SJSA1 (cell line): ENCODE data around the gene TPK1. TPM values are rescaled to one million over a fixed set of nuclear protein-coding genes. Genes with fewer than 3 reads are reported as not detected.

Source experiments
- DNase-seq, 2 experiments: peaks; one replicate each; pipeline ENCODE4 v3.0.0-alpha.2; 2015 to 2020; ENCODE audit warnings: low spot score in 2 of 2, low read depth in 1 of 2
- H3K27ac ChIP-seq: fragments of 250-450 bp; sonication (Bioruptor Pico); 2 replicates; pipeline ENCODE4 v1.5.1; 2020; ENCODE audit warnings: mild to moderate bottlenecking, moderate library complexity
- H3K27me3 ChIP-seq: fragments of 250-450 bp; sonication (Bioruptor Pico); replicated peaks from 2 replicates; pipeline ENCODE4 v1.5.1; 2020; ENCODE audit warnings: mild to moderate bottlenecking, moderate library complexity
- H3K36me3 ChIP-seq: fragments of 250-450 bp; sonication (Bioruptor Pico); 2 replicates; pipeline ENCODE4 v1.5.1; 2020; ENCODE audit warnings: mild to moderate bottlenecking
- H3K4me1 ChIP-seq: fragments of 250-450 bp; sonication (Bioruptor Pico); replicated peaks from 2 replicates; pipeline ENCODE4 v1.6.1; 2021; ENCODE audit warnings: mild to moderate bottlenecking
- H3K4me3 ChIP-seq: fragments of 250-450 bp; sonication (Bioruptor Pico); 2 replicates; pipeline ENCODE4 v1.5.1; 2020; ENCODE audit warnings: mild to moderate bottlenecking
- H3K9me3 ChIP-seq: fragments of 250-450 bp; sonication (Bioruptor Pico); replicated peaks from 2 replicates; pipeline ENCODE4 v1.5.1; 2020; ENCODE audit warnings: mild to moderate bottlenecking
- total RNA-seq: library from RNA; depleted of rRNA; stranded (reverse); fragments of >200 nt; shearing (Covaris generic); gene quantifications from 2 replicates; pipeline ENCODE4 v1.2.3, GENCODE V29; 2014

The TPK1 gene
- total RNA-seq, 1 experiment from 2014 or later = 4.4 TPM

GRCh38 chr7:144497282-144497681, 338.6 kb downstream of the TPK1 start:
- Histone ChIP-seq H3K4me1 (no peaks in the 10 kb centered on the region), H3K9me3 (no peaks in the 10 kb centered on the region), H3K27ac (no peak overlapping the region), H3K27me3 (no peaks in the 10 kb centered on the region), H3K36me3 (no peaks in the 10 kb centered on the region), H3K4me3 (no peak overlapping the region)
- no peak for DNase-seq

DNA sequence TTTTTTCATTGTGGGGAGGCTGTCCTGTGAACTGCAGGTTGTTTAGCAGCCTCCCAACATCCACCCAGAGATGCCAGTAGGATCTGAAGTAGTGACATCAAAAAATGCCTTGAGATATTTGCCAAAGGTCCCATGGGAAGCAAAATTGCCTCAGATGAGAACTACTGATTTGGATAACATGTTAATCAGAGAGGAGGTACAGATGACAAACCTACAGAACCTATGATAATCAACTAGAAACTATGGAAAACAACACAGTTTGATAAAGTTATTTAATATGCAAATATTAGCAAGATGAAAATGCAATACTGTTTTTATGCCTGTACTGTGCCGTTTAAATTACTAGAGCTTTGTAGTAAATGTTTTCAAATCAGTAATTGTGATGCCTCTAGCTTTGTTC, 341.5 kb downstream of the TPK1 start:
- Histone ChIP-seq H3K27me3 (no peaks in the 10 kb centered on the region), H3K36me3 (no peaks in the 10 kb centered on the region), H3K4me3 (no peak overlapping the region), H3K4me1 (no peaks in the 10 kb centered on the region), H3K27ac (no peak overlapping the region), H3K9me3 (no peaks in the 10 kb centered on the region)
- DNase-seq = no peak

DNA sequence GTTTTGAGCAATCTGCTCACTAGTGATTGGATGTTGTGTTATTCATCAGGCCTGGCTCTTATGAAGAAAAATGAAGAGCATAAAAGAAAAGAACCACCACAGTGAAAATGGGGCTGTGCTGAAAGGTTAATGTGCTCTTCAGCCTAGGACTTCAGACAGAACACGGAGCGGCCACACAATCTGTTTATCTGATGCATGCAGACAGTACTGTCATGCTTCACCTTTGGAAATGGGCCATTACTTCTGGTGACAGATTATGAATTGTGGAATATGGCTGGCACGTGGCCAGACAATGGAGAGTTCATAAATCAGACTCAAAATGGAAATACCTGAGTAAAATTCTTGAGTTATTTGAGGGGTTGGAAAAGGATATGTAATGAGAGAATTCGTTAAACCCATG, 346.3 kb downstream of the TPK1 start:
- Histone ChIP-seq H3K27me3 (no peaks in the 10 kb centered on the region), H3K36me3 (no peaks in the 10 kb centered on the region)
- DNase-seq = no peak

GRCh38 chr7:144488977-144489376, 346.9 kb downstream of the TPK1 start:
- Histone ChIP-seq H3K27ac (no peak overlapping the region), H3K9me3 (no peaks in the 10 kb centered on the region), H3K27me3 (no peaks in the 10 kb centered on the region), H3K4me3 (no peak overlapping the region), H3K4me1 (no peaks in the 10 kb centered on the region), H3K36me3 (no peaks in the 10 kb centered on the region)
- no peak for DNase-seq

More for the DNA sequence above, 346.3 kb downstream of the TPK1 start:
- H3K27ac ChIP-seq = no peak overlapping the region
- H3K9me3 ChIP-seq = no peaks in the 10 kb centered on the region
- no peaks in the 10 kb centered on the region for H3K4me1 ChIP-seq
- no peak overlapping the region for H3K4me3 ChIP-seq

- Histone ChIP-seq H3K9me3 (no peaks in the 10 kb centered on the region), H3K36me3 (no peaks in the 10 kb centered on the region), H3K4me3 (no peak overlapping the region), H3K27me3 (no peaks in the 10 kb centered on the region), H3K27ac (no peak overlapping the region), H3K4me1 (no peaks in the 10 kb centered on the region)
- DNase-seq = no peak
These were observed 348.0 kb downstream of the TPK1 start for GRCh38 chr7:144487901-144488300.

GRCh38 chr7:144484445-144484844, 351.4 kb downstream of the TPK1 start:
- DNase-seq = no peak
- no peaks in the 10 kb centered on the region for H3K9me3 ChIP-seq
- H3K36me3 ChIP-seq = no peaks in the 10 kb centered on the region
- no peaks in the 10 kb centered on the region for H3K27me3 ChIP-seq
- no peak overlapping the region for H3K4me3 ChIP-seq
- no peaks in the 10 kb centered on the region for H3K4me1 ChIP-seq
- H3K27ac ChIP-seq = no peak overlapping the region

GRCh38 chr7:144483189-144483588, 352.7 kb downstream of the TPK1 start:
- Histone ChIP-seq H3K4me1 (no peaks in the 10 kb centered on the region), H3K27me3 (no peaks in the 10 kb centered on the region), H3K4me3 (no peak overlapping the region), H3K9me3 (no peaks in the 10 kb centered on the region), H3K36me3 (no peaks in the 10 kb centered on the region), H3K27ac (no peak overlapping the region)
- no peak for DNase-seq

DNA sequence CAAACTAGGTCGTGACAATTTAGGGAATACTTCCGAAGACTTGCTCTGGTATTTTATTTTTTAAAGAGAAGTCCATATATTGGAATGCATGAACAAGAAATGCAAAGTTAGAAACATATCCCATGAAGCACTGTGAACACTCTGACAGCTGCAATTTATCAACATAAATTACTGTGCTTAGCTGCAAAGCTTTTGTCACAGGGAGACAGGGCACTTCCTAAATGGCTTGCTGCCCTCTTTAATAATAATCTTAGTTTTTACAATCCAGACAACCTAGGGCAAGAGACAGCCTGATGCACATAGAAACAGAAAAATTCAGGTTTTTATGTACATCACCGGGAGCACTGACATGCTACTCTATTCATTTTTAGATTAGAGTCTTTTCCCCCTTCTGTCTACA, 354.0 kb downstream of the TPK1 start:
- Histone ChIP-seq H3K4me1 (no peaks in the 10 kb centered on the region), H3K27ac (no peak overlapping the region), H3K36me3 (no peaks in the 10 kb centered on the region), H3K4me3 (no peak overlapping the region), H3K27me3 (no peaks in the 10 kb centered on the region), H3K9me3 (no peaks in the 10 kb centered on the region)
- no peak for DNase-seq

GRCh38 chr7:144477348-144477747, 358.5 kb downstream of the TPK1 start:
- Histone ChIP-seq H3K9me3 (no peaks in the 10 kb centered on the region), H3K4me1 (no peaks in the 10 kb centered on the region), H3K36me3 (no peaks in the 10 kb centered on the region), H3K27ac (no peak overlapping the region), H3K4me3 (no peak overlapping the region), H3K27me3 (no peaks in the 10 kb centered on the region)
- no peak for DNase-seq

- no peak overlapping the region for H3K4me3 ChIP-seq
- H3K27ac ChIP-seq = no peak overlapping the region
- H3K4me1 ChIP-seq = no peaks in the 10 kb centered on the region
- no peaks in the 10 kb centered on the region for H3K36me3 ChIP-seq
- H3K9me3 ChIP-seq = no peaks in the 10 kb centered on the region
- no peak for DNase-seq
- H3K27me3 ChIP-seq = no peaks in the 10 kb centered on the region
These were observed 360.8 kb downstream of the TPK1 start for GRCh38 chr7:144474800-144475615.

DNA sequence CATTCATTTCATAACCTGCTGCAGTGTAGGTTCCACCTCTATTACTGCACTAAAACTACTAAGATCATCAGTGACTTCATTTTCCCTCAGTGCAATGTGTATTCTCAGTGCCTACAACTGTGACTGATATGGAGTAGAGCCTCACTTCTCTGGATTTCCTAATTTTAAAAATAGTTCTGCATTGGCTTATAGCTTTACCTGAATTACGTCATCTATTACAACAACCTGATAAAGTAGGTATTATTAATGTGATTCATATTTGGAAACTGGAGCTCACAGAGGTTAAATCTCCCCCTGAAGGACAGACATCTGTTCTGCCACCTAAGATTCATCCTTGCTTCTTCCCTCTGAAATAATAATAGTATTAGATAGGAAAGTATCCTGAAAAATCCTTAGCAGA, 361.5 kb downstream of the TPK1 start:
- Histone ChIP-seq H3K4me1 (no peaks in the 10 kb centered on the region), H3K27ac (no peak overlapping the region), H3K4me3 (no peak overlapping the region), H3K27me3 (no peaks in the 10 kb centered on the region), H3K36me3 (no peaks in the 10 kb centered on the region), H3K9me3 (no peaks in the 10 kb centered on the region)
- no peak for DNase-seq

- DNase-seq = no peak
- no peaks in the 10 kb centered on the region for H3K4me1 ChIP-seq
- H3K9me3 ChIP-seq = no peaks in the 10 kb centered on the region
- H3K27me3 ChIP-seq = no peaks in the 10 kb centered on the region
- no peaks in the 10 kb centered on the region for H3K36me3 ChIP-seq
- no peak overlapping the region for H3K27ac ChIP-seq
- no peak overlapping the region for H3K4me3 ChIP-seq
These were observed 361.9 kb downstream of the TPK1 start for GRCh38 chr7:144473908-144474307.

GRCh38 chr7:144470078-144470477, 365.8 kb downstream of the TPK1 start:
- H3K4me1 ChIP-seq = no peaks in the 10 kb centered on the region
- no peaks in the 10 kb centered on the region for H3K9me3 ChIP-seq
- H3K27ac ChIP-seq = no peak overlapping the region
- no peaks in the 10 kb centered on the region for H3K27me3 ChIP-seq
- no peak for DNase-seq
- no peaks in the 10 kb centered on the region for H3K36me3 ChIP-seq
- no peak overlapping the region for H3K4me3 ChIP-seq

DNA sequence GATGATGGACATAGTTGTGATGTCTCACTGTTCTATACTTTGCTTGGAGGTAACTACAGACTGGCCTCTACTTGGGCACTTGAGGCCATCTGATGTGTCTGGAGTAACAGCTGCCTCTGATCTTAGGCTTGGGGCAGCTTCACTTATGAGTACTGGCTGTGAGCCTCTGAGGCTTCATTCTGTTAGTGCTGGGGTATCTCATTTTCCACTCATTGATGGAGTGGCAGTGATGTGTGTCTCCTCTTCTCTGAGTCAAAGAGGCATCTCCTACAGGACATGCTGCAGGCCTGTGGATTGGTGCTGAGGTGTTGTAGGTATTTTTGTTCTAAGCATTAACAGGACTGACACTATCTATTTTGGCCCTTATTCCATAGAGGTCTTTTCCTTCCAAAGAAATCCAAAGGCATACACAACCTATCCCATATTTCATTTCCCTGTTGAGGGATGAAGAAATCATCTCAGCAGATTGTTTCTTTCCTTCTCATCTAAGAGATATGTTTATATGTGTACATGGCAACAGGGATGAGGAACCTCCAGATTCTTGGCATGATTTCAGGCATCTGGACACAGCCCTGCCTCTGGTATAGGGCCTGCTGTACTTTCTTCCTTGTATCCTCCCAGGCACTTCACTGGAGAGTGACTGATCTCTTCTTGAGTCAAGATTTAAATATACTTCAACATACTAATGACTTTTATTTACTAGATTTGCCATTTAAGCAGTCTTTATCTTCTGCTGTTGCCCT, 366.7 kb downstream of the TPK1 start:
- H3K9me3 ChIP-seq = no peaks in the 10 kb centered on the region
- no peak for DNase-seq

More for the DNA sequence above, 366.7 kb downstream of the TPK1 start:
- Histone ChIP-seq H3K36me3 (no peaks in the 10 kb centered on the region), H3K4me1 (no peaks in the 10 kb centered on the region), H3K27ac (no peak overlapping the region), H3K4me3 (no peak overlapping the region), H3K27me3 (no peaks in the 10 kb centered on the region)
